Measurements from ENCODE around the gene ZNF330.

ZNF330 gene

DNA sequence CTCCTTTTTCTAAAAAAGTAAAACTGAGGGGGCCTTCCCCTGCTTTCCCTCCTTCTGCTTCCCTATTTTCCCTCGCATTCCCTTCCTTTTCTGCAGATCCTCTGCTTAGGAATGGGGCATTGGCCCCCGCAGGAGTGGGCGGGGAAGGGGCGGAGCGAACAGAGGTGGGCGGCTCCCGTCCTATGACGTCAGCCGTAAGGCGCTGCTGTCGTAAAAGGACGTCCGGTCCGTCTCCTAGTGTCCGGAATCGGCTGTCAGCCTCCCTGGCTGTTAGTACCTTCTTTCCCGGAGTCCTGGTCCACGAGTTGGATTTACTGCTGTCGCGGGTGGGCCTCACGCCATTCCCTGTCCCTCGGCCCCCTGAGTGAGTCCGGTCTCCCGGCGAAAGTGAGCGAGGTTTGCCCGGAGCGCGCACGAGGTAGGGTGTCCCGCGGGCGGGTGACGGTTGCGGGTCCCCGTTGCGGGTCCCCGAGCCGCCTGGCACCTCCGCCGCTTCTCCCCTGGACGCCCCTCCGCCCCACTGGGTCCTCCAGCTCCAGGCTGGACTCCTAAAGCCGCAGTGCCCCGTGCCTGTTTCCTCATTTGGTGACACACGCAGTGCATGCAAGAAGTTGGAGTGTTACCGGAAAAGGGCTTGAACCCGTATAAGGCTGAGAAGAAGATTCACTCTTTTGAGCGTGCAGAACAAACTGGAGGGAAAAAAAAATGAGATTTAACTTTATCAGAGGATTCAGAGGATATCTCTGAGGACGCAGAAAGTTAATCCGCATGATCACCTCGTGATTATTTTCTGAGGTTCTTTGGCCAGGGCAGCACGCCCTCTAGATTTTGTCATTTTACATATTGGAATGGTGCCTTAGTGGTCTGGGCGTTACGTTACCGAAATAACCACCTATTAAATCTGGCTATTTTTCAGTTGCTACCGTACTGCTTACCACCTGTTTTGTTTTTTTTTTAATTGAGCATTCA, at the start of gene ZNF330:
Gene ZNF330 (plus strand): TSS at position 205 of the 969 bp plus-strand sequence. CDS start 1,477 bp downstream, outside the sequence.
- peak within 1 kb of the TSS; percentile 85 for H2AFZ ChIP-seq (ENCODE audit: low read depth, low read length)
- H3K9me3 ChIP-seq (ENCODE audit: insufficient read depth, low read length), result no peaks in the 10 kb centered on the region
- H3K27me3 ChIP-seq (ENCODE audit: low read depth, low read length), result no peaks in the 10 kb centered on the region
- peaks cover 51% of the 10 kb centered on the region for H3K79me2 ChIP-seq (ENCODE audit: low read length)
- peak within 1 kb of the TSS; percentile 81 for H3K4me3 ChIP-seq (ENCODE audit: low read length)
- peak within 1 kb of the TSS; percentile 84 for H3K4me2 ChIP-seq (ENCODE audit: low read length)
- peak within 1 kb of the TSS; percentile 84 for H3K9ac ChIP-seq (ENCODE audit: low read length)
- TF ChIP-seq, protein P1, sequence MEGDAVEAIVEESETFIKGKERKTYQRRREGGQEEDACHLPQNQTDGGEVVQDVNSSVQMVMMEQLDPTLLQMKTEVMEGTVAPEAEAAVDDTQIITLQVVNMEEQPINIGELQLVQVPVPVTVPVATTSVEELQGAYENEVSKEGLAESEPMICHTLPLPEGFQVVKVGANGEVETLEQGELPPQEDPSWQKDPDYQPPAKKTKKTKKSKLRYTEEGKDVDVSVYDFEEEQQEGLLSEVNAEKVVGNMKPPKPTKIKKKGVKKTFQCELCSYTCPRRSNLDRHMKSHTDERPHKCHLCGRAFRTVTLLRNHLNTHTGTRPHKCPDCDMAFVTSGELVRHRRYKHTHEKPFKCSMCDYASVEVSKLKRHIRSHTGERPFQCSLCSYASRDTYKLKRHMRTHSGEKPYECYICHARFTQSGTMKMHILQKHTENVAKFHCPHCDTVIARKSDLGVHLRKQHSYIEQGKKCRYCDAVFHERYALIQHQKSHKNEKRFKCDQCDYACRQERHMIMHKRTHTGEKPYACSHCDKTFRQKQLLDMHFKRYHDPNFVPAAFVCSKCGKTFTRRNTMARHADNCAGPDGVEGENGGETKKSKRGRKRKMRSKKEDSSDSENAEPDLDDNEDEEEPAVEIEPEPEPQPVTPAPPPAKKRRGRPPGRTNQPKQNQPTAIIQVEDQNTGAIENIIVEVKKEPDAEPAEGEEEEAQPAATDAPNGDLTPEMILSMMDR (IDR thresholded peaks at IDR 0.05; ENCODE audit: low read depth, low read length), result peak; percentile 67
- TF ChIP-seq EZH2phosphoT487 (IDR thresholded peaks at IDR 0.05; ENCODE audit: low read depth), result no peak
- H4K20me1 ChIP-seq (ENCODE audit: insufficient read depth, low read length), result peaks cover 33% of the 10 kb centered on the region
- H3K4me1 ChIP-seq (ENCODE audit: low read length), result peaks cover 19% of the 10 kb centered on the region
- peak within 1 kb of the TSS; percentile 53 for H3K27ac ChIP-seq (ENCODE audit: low read length)
- peaks cover 35% of the 10 kb centered on the region for H3K36me3 ChIP-seq (replicated peaks; ENCODE audit: low read depth, low read length)

DNA sequence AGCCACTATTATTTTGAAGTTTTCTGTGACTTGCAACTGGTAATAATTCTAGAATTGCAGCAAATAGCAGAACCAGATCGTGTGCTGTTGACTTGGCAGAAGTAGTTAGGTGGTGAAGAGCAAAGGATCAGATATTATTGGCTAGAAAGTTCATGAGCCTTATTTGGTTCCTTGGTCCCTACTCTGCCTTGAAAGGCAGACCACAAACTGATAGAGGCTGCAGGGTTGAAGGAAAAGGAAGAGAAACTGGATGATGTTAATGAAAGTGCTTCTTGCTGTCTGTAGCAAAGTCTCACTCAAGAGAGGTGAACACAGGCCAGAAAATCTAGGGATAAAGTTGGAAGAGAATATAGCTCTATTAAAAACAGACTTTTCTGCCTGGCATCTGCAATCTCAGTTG, 46.2 kb upstream of the ZNF330 start:
- no peaks in the 10 kb centered on the region for H3K27me3 ChIP-seq (ENCODE audit: low read depth, low read length)
- no peaks in the 10 kb centered on the region for H3K36me3 ChIP-seq (replicated peaks; ENCODE audit: low read depth, low read length)
- H3K4me1 ChIP-seq (ENCODE audit: low read length), result peaks cover 12% of the 10 kb centered on the region
- no peaks in the 10 kb centered on the region for H3K79me2 ChIP-seq (ENCODE audit: low read length)
- no peak overlapping the region for H2AFZ ChIP-seq (ENCODE audit: low read depth, low read length)
- TF ChIP-seq EZH2phosphoT487 (IDR thresholded peaks at IDR 0.05; ENCODE audit: low read depth), result no peak
- TF ChIP-seq, protein P1 (IDR thresholded peaks at IDR 0.05; ENCODE audit: low read depth, low read length), result no peak
- H3K9me3 ChIP-seq (ENCODE audit: insufficient read depth, low read length), result no peaks in the 10 kb centered on the region
- peak overlapping the region; percentile 15; the same call in 1 of the 2 replicates for H3K4me2 ChIP-seq (ENCODE audit: low read length)
- H3K4me3 ChIP-seq (ENCODE audit: low read length), result no peak overlapping the region
- H3K27ac ChIP-seq (ENCODE audit: low read length), result no peak overlapping the region
- no peak overlapping the region for H3K9ac ChIP-seq (ENCODE audit: low read length)
- no peaks in the 10 kb centered on the region for H4K20me1 ChIP-seq (ENCODE audit: insufficient read depth, low read length)

DNA sequence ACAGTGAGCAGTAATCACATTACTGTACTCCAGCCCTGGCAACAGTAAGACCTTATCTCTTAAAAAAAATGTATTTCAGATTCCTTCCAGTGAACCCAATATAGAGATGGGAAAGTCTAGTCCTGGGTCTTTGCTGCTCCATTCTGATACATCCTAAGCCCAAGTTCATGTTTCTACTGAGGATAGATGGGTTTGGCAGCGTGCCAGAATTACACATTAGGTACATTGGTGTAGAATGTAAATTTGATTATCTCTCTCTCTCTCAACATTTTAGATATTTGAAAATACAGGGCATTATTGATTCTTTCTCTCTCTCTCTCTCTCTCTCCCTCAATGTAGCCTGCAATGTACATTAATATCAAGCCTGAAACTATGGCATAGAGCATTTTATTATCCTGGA, 43.5 kb upstream of the ZNF330 start:
- Histone ChIP-seq H3K27me3 (ENCODE audit: low read depth, low read length) (peaks cover 6% of the 10 kb centered on the region; the same call in 1 of the 2 replicates), H4K20me1 (ENCODE audit: insufficient read depth, low read length) (no peaks in the 10 kb centered on the region), H3K27ac (ENCODE audit: low read length) (no peak overlapping the region), H3K4me1 (ENCODE audit: low read length) (peaks cover 12% of the 10 kb centered on the region), H3K9me3 (ENCODE audit: insufficient read depth, low read length) (no peaks in the 10 kb centered on the region), H3K4me2 (ENCODE audit: low read length) (no peak overlapping the region), H3K9ac (ENCODE audit: low read length) (no peak overlapping the region), H3K79me2 (ENCODE audit: low read length) (no peaks in the 10 kb centered on the region), H3K4me3 (ENCODE audit: low read length) (no peak overlapping the region), H3K36me3 (replicated peaks; ENCODE audit: low read depth, low read length) (no peaks in the 10 kb centered on the region), H2AFZ (ENCODE audit: low read depth, low read length) (no peak overlapping the region)
- TF ChIP-seq EZH2phosphoT487 (IDR thresholded peaks at IDR 0.05; ENCODE audit: low read depth), result no peak
- TF ChIP-seq, protein P1 (IDR thresholded peaks at IDR 0.05; ENCODE audit: low read depth, low read length), result no peak
